Measurements from ENCODE around the gene SRM.
"Not testable (repeated sequence)": the region's sequence is repeated elsewhere in the genome, so short reads cannot be mapped to it uniquely, and the experiment has no call there.

SRM gene

GRCh38 chr1:11059968-11060830 is at the start of gene SRM:
SRM (minus strand) TSS chr1:11060018; CDS start chr1:11059943, 75 bp downstream.
- in situ Hi-C loops (cut with HindIII; ENCODE audit: low sequenced_read_pairs): loop anchor here (5.0 kb wide), 1 partner anchor 37 kb away; the partner anchor contains the start of gene EXOSC10

GRCh38 chr1:11109047-11109760 is 49.4 kb upstream of the SRM start:
- in situ Hi-C loops (cut with HindIII; ENCODE audit: low sequenced_read_pairs): no loop called here

DNA sequence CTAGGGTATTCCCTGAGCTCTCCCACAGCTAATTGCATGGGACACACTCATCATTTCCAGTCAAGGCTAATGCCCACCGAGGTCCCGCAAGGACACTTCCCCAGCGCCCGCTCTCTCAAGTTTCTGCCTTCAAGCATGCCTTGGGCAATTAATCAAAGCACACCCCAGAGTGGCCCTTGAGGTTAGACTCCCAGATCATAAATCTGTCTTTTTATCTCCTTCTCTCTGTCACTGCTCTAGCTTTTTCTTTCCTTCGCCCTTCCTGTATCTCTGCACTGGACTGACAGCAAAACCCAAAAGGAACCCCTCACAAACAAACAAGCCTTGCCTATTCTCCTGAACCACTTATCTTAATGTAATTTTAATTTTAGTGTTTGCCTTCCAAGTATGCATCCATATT is 47.8 kb upstream of the SRM start:
- in situ Hi-C loops (cut with HindIII; ENCODE audit: low sequenced_read_pairs): no loop called here

- in situ Hi-C loops (cut with HindIII; ENCODE audit: low sequenced_read_pairs): no loop called here
Observed at GRCh38 chr1:11105586-11105985, 45.8 kb upstream of the SRM start.

- in situ Hi-C loops (cut with HindIII; ENCODE audit: low sequenced_read_pairs): no loop called here
Observed at GRCh38 chr1:11101347-11101746, 41.5 kb upstream of the SRM start.

- in situ Hi-C loops (cut with HindIII; ENCODE audit: low sequenced_read_pairs): not testable (repeated sequence)
Observed at GRCh38 chr1:11100806-11101205, 41.0 kb upstream of the SRM start.

- in situ Hi-C loops (cut with HindIII; ENCODE audit: low sequenced_read_pairs): no loop called here
Observed at GRCh38 chr1:11100149-11100493, 40.3 kb upstream of the SRM start.

DNA sequence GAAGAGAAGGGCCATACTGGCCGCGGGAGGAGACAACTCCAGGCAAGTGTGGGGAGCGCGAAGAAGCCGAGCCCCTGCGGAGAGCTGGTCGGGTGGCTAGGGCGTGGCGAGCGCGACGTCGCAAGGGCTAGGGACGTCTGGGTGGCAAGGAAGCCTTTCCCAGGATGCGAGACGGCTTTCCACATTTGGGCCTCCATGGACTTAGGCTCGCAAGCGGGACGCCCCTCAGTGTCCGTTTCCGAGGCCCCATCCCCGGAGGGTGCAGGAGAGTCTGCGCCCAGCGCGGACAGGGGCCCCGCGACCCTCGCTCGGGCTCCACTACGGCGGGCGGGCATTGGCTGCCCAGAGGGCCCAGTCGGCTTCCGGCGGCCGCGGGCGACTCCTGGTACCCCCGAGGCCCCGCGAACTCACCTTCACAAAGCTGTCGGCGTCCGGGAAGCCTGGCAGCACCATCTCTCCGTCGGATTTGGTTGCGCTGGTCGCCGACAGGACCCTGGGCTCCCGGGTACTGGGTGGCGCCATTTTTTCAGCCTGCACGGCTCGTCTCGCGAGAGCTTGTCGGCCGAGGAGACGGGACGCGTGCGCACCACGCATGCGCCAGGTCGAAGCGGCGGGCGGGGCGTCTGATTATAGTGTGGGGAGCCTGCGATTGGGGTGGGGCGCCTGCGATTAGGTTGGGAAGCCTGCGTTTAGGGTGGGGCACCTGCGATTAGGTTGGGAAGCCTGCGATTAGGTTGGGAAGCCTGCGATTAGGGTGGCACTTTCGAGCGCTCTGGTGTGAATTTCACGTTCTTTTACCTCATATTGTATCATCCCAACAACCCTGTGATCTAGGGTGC is 39.7 kb upstream of the SRM start, which contains the start of gene EXOSC10:
Gene EXOSC10, minus strand, starts transcription at position 560 of the 839 bp plus-strand sequence. Its CDS starts 38 bp downstream, at position 522.
- in situ Hi-C loops (cut with HindIII; ENCODE audit: low sequenced_read_pairs): loop anchor here (5.0 kb wide), 1 partner anchor 37 kb away; the partner anchor contains the start of gene SRM

DNA sequence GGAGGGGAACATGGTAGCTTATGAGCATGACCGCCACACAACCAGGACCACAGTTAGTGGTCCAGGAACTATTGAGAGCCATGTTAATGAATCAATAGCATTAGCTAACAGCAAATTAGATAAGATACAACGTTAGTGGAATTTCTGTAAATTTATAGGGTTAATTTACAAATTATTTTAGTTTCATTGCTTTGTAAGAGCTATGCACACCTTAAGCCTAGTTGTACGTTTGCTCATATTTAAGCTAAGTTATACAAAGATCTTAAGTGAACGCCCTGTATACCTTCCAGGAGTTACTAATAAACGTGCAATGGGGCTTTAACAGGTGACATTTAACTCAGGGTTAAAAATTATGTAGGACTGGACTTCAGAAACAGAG is 39.1 kb upstream of the SRM start:
- in situ Hi-C loops (cut with HindIII; ENCODE audit: low sequenced_read_pairs): loop anchor here (5.0 kb wide), 1 partner anchor 37 kb away; the partner anchor contains the start of gene SRM

GRCh38 chr1:11083784-11084183 is 24.0 kb upstream of the SRM start:
- in situ Hi-C loops (cut with HindIII; ENCODE audit: low sequenced_read_pairs): loop anchor here (5.0 kb wide), 1 partner anchor 49 kb away; no protein-coding TSS in a partner anchor

DNA sequence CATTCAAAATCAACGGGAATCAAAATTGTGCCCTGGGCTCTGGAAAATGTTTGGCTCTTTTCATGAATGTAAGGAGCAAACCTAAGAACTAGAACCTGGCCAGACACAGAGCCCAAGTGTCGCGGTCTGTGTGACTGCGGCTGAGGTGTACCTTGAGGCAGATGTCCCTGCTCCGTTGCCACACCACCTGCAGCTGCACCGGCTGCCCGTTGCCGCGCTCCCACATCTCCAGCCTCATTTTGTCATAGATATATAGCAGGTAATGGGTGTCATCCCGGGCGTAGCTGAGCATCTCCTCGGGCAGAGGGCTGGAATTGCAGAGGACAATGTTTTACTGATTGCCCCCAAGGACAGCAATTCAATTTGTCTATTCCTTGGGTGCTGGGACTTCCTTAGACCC is 21.1 kb upstream of the SRM start:
- in situ Hi-C loops (cut with HindIII; ENCODE audit: low sequenced_read_pairs): loop anchor here (5.0 kb wide), 1 partner anchor 51 kb away; no protein-coding TSS in a partner anchor

- in situ Hi-C loops (cut with HindIII; ENCODE audit: low sequenced_read_pairs): no loop called here
Observed at GRCh38 chr1:11078631-11079030, 18.8 kb upstream of the SRM start.

- in situ Hi-C loops (cut with HindIII; ENCODE audit: low sequenced_read_pairs): not testable (repeated sequence)
Observed at GRCh38 chr1:11073398-11073797, 13.6 kb upstream of the SRM start.

GRCh38 chr1:11072216-11072917 is 12.5 kb upstream of the SRM start:
- in situ Hi-C loops (cut with HindIII; ENCODE audit: low sequenced_read_pairs): no loop called here

- in situ Hi-C loops (cut with HindIII; ENCODE audit: low sequenced_read_pairs): no loop called here
Observed at GRCh38 chr1:11071463-11072215, 11.8 kb upstream of the SRM start.

GRCh38 chr1:11070876-11071275 is 11.1 kb upstream of the SRM start:
- in situ Hi-C loops (cut with HindIII; ENCODE audit: low sequenced_read_pairs): no loop called here

- in situ Hi-C loops (cut with HindIII; ENCODE audit: low sequenced_read_pairs): no loop called here
Observed at GRCh38 chr1:11068600-11069473, 9.0 kb upstream of the SRM start.

Measured in endothelial cell of hepatic sinusoid (primary cell).